Neural progenitor cell (in vitro differentiated cells): ENCODE results near the gene MPPE1.

Experiments
- CTCF ChIP-seq: fragments of 200-600 bp; sonication (generic); IDR thresholded peaks from 2 replicates; pipeline ENCODE4 v1.5.1; 2017; ENCODE audit warnings: antibody characterized with exemption, mild to moderate bottlenecking
- EZH2 ChIP-seq: fragments of 200-600 bp; sonication (generic); IDR thresholded peaks from 2 replicates; pipeline ENCODE4 v1.6.1; 2017; ENCODE audit warnings: antibody characterized with exemption, mild to moderate bottlenecking, moderate library complexity
- EZH2phosphoT487 ChIP-seq: fragments of 200-600 bp; sonication (generic); IDR thresholded peaks from 2 replicates; pipeline ENCODE4 v1.6.1; 2017; ENCODE audit warnings: antibody characterized with exemption

- no peak for TF ChIP-seq CTCF
- TF ChIP-seq EZH2, result no peak
- no peak for TF ChIP-seq EZH2phosphoT487
Measured at GRCh38 chr18:11902522-11903292, 5.4 kb downstream of the MPPE1 start.
